Measurements from ENCODE around the gene LRRC8C.
"Not testable (repeated sequence)": the region's sequence is repeated elsewhere in the genome, so short reads cannot be mapped to it uniquely, and the experiment has no call there.

DNA sequence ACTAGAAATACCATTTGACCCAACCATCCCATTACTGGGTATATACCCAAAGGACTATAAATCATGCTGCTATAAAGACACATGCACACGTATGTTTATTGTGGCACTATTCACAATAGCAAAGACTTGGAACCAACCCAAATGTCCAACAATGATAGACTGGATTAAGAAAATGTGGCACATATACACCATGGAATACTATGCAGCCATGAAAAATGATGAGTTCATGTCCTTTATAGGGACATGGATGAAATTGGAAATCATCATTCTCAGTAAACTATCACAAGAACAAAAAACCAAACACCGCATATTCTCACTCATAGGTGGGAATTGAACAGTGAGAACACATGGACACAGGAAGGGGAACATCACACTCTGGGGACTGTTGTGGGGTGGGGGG, 72.0 kb downstream of the LRRC8C start:
- TF ChIP-seq, protein P1, sequence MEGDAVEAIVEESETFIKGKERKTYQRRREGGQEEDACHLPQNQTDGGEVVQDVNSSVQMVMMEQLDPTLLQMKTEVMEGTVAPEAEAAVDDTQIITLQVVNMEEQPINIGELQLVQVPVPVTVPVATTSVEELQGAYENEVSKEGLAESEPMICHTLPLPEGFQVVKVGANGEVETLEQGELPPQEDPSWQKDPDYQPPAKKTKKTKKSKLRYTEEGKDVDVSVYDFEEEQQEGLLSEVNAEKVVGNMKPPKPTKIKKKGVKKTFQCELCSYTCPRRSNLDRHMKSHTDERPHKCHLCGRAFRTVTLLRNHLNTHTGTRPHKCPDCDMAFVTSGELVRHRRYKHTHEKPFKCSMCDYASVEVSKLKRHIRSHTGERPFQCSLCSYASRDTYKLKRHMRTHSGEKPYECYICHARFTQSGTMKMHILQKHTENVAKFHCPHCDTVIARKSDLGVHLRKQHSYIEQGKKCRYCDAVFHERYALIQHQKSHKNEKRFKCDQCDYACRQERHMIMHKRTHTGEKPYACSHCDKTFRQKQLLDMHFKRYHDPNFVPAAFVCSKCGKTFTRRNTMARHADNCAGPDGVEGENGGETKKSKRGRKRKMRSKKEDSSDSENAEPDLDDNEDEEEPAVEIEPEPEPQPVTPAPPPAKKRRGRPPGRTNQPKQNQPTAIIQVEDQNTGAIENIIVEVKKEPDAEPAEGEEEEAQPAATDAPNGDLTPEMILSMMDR (IDR thresholded peaks at IDR 0.05; ENCODE audit: borderline replicate concordance, extremely low read depth, low read length, poor library complexity, severe bottlenecking): not testable (repeated sequence)
- TF ChIP-seq EZH2 (IDR thresholded peaks at IDR 0.05; ENCODE audit: borderline replicate concordance, low read depth, low read length, severe bottlenecking): not testable (repeated sequence)
